SK-N-SH (cell line): ENCODE results near the gene SRA1.

Experiments
- FOXM1 ChIP-seq: IDR thresholded peaks from 2 replicates; pipeline ENCODE4 v1.4.0; 2012; ENCODE audit warnings: low read depth, mild to moderate bottlenecking
- TF ChIP-seq, protein P1 (sequence below): IDR thresholded peaks from 2 replicates; pipeline ENCODE4 v1.6.1; 2012; ENCODE audit warnings: mild to moderate bottlenecking, low read depth, low read length, moderate library complexity
- TF ChIP-seq, protein P2 (sequence below): IDR thresholded peaks from 2 replicates; pipeline ENCODE4 v1.4.0; 2012; ENCODE audit warnings: low read depth, borderline replicate concordance
- TF ChIP-seq, protein P3 (sequence below): fragments of 200-600 bp; sonication (generic); IDR thresholded peaks from 2 replicates; pipeline ENCODE4 v1.6.1; 2017; ENCODE audit warnings: antibody characterized with exemption, mild to moderate bottlenecking, moderate library complexity

DNA sequence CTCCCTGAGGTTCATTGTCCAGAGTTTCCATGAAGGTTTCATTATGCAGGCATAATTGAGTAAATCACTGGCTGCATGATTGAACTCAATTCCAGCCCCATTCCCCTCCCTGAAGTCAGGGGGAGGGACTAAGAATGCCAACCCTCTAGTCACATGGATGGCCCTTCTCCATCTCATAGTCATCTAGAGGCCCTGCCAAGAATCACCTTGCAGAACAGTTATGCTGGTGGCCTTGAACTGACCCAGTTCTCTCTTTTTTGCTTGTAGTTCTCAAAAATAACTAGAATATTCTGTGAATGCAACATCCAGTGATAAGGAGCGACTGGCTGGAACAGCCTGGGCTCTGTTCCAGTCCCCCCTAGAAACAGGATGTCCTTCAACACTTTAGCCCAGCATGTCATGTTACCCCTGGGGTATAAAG, 39.1 kb upstream of the SRA1 start:
- TF ChIP-seq, protein P1, sequence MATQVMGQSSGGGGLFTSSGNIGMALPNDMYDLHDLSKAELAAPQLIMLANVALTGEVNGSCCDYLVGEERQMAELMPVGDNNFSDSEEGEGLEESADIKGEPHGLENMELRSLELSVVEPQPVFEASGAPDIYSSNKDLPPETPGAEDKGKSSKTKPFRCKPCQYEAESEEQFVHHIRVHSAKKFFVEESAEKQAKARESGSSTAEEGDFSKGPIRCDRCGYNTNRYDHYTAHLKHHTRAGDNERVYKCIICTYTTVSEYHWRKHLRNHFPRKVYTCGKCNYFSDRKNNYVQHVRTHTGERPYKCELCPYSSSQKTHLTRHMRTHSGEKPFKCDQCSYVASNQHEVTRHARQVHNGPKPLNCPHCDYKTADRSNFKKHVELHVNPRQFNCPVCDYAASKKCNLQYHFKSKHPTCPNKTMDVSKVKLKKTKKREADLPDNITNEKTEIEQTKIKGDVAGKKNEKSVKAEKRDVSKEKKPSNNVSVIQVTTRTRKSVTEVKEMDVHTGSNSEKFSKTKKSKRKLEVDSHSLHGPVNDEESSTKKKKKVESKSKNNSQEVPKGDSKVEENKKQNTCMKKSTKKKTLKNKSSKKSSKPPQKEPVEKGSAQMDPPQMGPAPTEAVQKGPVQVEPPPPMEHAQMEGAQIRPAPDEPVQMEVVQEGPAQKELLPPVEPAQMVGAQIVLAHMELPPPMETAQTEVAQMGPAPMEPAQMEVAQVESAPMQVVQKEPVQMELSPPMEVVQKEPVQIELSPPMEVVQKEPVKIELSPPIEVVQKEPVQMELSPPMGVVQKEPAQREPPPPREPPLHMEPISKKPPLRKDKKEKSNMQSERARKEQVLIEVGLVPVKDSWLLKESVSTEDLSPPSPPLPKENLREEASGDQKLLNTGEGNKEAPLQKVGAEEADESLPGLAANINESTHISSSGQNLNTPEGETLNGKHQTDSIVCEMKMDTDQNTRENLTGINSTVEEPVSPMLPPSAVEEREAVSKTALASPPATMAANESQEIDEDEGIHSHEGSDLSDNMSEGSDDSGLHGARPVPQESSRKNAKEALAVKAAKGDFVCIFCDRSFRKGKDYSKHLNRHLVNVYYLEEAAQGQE = no peak
- TF ChIP-seq, protein P2, sequence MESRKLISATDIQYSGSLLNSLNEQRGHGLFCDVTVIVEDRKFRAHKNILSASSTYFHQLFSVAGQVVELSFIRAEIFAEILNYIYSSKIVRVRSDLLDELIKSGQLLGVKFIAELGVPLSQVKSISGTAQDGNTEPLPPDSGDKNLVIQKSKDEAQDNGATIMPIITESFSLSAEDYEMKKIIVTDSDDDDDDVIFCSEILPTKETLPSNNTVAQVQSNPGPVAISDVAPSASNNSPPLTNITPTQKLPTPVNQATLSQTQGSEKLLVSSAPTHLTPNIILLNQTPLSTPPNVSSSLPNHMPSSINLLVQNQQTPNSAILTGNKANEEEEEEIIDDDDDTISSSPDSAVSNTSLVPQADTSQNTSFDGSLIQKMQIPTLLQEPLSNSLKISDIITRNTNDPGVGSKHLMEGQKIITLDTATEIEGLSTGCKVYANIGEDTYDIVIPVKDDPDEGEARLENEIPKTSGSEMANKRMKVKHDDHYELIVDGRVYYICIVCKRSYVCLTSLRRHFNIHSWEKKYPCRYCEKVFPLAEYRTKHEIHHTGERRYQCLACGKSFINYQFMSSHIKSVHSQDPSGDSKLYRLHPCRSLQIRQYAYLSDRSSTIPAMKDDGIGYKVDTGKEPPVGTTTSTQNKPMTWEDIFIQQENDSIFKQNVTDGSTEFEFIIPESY = no peak
- TF ChIP-seq, protein P3, sequence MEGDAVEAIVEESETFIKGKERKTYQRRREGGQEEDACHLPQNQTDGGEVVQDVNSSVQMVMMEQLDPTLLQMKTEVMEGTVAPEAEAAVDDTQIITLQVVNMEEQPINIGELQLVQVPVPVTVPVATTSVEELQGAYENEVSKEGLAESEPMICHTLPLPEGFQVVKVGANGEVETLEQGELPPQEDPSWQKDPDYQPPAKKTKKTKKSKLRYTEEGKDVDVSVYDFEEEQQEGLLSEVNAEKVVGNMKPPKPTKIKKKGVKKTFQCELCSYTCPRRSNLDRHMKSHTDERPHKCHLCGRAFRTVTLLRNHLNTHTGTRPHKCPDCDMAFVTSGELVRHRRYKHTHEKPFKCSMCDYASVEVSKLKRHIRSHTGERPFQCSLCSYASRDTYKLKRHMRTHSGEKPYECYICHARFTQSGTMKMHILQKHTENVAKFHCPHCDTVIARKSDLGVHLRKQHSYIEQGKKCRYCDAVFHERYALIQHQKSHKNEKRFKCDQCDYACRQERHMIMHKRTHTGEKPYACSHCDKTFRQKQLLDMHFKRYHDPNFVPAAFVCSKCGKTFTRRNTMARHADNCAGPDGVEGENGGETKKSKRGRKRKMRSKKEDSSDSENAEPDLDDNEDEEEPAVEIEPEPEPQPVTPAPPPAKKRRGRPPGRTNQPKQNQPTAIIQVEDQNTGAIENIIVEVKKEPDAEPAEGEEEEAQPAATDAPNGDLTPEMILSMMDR = no peak
- no peak for TF ChIP-seq FOXM1
